HG03103 (cell line): Measurements from ENCODE around the gene TALDO1.

ENCODE experiments used
- ATAC-seq: cut with Tn5 transposase; IDR thresholded peaks from one replicate; pipeline ENCODE4 v1.9.1; 2021; ENCODE audit warnings: low read depth; ENCODE audit not compliant: unreplicated experiment

The TALDO1 gene

DNA sequence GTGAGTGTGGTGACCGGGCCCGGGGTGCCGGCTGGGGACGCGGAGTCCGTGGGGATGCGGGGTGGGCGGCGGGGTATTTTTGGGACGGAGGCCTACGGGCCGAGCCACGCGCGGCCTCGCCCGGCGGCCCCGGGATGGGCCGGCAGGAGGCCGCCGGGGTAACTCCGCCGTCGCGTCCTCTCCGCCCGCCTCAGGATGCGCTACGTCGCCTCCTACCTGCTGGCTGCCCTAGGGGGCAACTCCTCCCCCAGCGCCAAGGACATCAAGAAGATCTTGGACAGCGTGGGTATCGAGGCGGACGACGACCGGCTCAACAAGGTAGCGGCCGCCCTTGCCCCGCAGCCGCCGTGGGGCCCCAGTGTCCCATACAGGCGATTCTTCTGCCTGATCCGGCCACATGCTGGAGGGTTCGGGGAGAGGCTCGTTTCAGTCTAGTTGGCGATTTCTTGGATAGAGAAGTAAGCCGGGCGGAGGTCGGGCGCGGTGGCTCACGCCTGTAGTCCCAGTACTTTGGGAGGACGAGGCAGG, 62.8 kb downstream of the TALDO1 start:
- no peak for ATAC-seq

DNA sequence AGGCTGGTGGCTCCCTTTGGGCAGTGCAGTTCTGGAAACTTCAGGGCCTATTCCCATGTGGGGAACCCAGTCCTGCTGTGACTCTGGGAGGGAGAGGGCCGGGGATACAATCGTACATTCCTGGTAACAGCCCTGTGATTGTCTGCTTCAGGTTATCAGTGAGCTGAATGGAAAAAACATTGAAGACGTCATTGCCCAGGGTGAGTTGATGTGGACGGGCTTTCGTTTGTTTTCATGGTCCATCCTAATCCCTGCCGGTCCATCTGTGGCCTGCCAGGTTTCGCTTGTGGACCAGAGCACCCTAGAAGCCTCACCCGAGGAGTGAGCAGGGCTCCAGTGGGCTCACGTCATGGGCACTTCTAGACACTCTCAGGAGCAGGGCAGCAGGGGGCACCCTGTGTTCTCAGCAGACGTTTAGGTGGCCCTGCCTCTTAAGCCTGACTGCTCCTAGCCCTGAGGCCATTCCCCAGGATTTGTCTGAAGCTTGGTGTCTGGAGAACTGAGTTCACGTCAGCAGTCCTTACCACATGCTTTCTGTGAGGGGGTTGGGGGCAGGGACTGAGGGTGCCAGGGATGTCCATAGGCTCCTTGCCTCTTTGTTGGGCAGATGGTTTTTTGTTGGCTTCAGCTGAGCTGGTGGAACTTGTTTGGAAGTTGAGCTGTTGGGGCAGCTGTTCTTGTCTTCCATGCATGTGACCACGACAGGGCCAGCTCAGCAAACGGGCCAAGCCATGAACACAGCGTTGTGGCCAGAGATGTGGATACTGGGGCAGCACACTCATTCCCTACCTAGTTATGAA, 64.4 kb downstream of the TALDO1 start:
- ATAC-seq, result no peak

DNA sequence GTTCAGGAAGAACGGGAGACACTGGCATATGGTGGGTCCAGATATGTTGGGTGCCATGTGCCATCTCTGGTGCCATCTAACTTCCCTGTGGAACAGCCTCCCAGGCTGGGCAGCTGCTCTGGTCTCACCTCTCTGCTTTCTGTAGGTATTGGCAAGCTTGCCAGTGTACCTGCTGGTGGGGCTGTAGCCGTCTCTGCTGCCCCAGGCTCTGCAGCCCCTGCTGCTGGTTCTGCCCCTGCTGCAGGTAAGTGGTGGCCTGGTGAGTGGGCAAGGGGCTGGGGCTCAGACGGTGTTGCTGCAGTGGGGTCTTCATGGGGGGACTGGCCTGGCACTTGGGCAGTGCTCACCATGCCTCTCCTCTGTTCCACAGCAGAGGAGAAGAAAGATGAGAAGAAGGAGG, 65.1 kb downstream of the TALDO1 start:
- no peak for ATAC-seq

DNA sequence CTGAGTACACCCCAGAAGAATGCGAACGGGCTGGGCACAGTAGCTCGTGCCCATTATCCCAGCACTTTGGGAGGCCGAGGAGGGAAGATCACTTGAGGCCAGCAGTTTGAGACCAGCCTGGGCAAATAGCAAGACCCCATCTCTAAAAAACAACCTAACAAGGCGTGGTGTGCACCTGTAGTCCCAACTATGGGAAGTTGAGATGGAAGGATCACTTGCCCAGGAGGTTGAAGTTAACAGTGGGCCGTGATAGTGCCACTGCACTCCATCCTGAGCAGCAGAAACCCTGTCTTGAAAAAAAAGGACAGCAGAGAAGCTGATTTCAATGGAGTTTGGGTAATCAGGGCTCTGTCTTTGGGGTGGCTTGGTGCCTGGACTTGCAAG, 65.8 kb downstream of the TALDO1 start:
- ATAC-seq, result no peak

DNA sequence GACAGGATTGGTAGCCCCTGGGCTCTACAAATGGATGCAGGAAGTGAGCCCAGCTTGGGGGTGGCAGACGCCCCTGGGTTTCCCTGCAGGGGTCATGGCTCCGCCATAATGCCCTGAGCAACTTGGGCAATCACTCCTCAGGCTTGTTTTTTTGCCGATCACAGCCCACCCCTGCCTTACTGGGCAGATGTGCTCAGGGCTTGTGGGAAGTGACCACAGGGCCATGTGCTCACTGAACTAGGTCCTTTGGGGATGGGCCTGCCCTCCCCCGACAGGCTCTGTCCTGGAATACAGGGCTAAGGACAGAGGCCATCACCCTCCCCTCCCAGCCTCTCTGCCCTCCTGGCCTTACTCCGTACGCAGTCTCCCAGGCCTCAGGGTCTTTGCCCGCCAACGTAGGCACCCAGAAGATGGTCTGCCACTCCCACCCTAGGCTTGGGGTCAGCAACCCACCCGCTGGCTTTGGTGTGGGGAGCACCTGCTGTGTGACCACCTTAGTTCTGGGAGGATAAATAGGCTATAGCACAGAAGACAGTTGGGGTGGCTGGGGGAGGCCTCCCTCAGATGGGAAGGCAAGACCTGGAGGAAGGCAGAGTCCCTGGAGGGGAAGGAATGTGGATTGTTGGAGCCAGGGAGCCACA, 66.3 kb downstream of the TALDO1 start:
- no peak for ATAC-seq
